GM12878 (cell line): ENCODE measurements around the gene TRIM62.

ENCODE experiments used
- BMI1 ChIP-seq: fragments of 450-650 bp; IDR thresholded peaks from 2 replicates; pipeline ENCODE4 v1.6.1; 2016; ENCODE audit warnings: mild to moderate bottlenecking, moderate library complexity, borderline replicate concordance
- CTCF ChIP-seq, 3 experiments: IDR thresholded peaks in 2 of 3; conservative IDR thresholded peaks in 1 of 3; 2 replicates each; pipeline ENCODE4 v1.5.1; 2011; ENCODE audit warnings: low read depth in 3 of 3, low read length in 3 of 3, mild to moderate bottlenecking in 3 of 3, control low read depth in 2 of 3, moderate library complexity in 2 of 3, inconsistent platforms in 1 of 3, mixed read lengths in 1 of 3; ENCODE audit not compliant: control insufficient read depth in 2 of 3, insufficient read depth in 1 of 3; ENCODE audit errors: extremely low read depth in 1 of 3
- ETV6 ChIP-seq, 2 experiments: fragments of 450-650 bp in 1 of 2; IDR thresholded peaks in 1 of 2; conservative IDR thresholded peaks in 1 of 2; 2 replicates each; pipeline ENCODE4 v1.6.1; 2014; ENCODE audit warnings: antibody characterized with exemption in 1 of 2, borderline replicate concordance in 1 of 2, low read depth in 1 of 2, mild to moderate bottlenecking in 1 of 2, moderate library complexity in 1 of 2
- EZH2 ChIP-seq: IDR thresholded peaks from 2 replicates; pipeline ENCODE4 v1.6.1; 2012; ENCODE audit warnings: low read depth, mild to moderate bottlenecking, control low read depth, inconsistent platforms, low read length, borderline replicate concordance; ENCODE audit not compliant: control insufficient read depth
- HDAC6 ChIP-seq: fragments of 200-600 bp; sonication (generic); IDR thresholded peaks from one replicate; pipeline ENCODE4 v1.8.0; 2017; ENCODE audit warnings: antibody characterized with exemption; ENCODE audit not compliant: unreplicated experiment
- MEF2A ChIP-seq: IDR thresholded peaks from 2 replicates; pipeline ENCODE4 v1.6.1; 2011; ENCODE audit warnings: low read depth, mild to moderate bottlenecking, low read length, moderate library complexity; ENCODE audit not compliant: insufficient read depth
- POLR2A ChIP-seq: IDR thresholded peaks from 2 replicates; pipeline ENCODE4 v1.6.1; 2011; ENCODE audit warnings: low read depth, mild to moderate bottlenecking, low read length
- TF ChIP-seq, protein P1 (sequence below): IDR thresholded peaks from 2 replicates; pipeline ENCODE4 v1.6.1; 2012; ENCODE audit warnings: low read depth, low read length, improper control_type of control experiment

GRCh38 chr1:33182896-33183295 is 1.1 kb upstream of the TRIM62 start:
- TF ChIP-seq, protein P1, sequence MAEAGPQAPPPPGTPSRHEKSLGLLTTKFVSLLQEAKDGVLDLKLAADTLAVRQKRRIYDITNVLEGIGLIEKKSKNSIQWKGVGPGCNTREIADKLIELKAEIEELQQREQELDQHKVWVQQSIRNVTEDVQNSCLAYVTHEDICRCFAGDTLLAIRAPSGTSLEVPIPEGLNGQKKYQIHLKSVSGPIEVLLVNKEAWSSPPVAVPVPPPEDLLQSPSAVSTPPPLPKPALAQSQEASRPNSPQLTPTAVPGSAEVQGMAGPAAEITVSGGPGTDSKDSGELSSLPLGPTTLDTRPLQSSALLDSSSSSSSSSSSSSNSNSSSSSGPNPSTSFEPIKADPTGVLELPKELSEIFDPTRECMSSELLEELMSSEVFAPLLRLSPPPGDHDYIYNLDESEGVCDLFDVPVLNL: no peak
- no peak for TF ChIP-seq EZH2
- no peak for TF ChIP-seq BMI1
- TF ChIP-seq MEF2A: no peak
- TF ChIP-seq HDAC6: no peak
- TF ChIP-seq ETV6 (conservative IDR thresholded peaks at IDR 0.05 in 1 of 2, IDR thresholded peaks at IDR 0.05 in 1 of 2; ENCODE audit: borderline replicate concordance in 1 of 2, low read depth in 1 of 2): no peak
- TF ChIP-seq POLR2A: no peak
- TF ChIP-seq CTCF (IDR thresholded peaks at IDR 0.05 in 2 of 3, conservative IDR thresholded peaks at IDR 0.05 in 1 of 3; ENCODE audit: control insufficient read depth in 2 of 3, extremely low read depth in 1 of 3, insufficient read depth in 1 of 3, low read depth in 3 of 3, low read length in 3 of 3): no peak
